ENCODE data around the gene E4F1.

Gene E4F1

DNA sequence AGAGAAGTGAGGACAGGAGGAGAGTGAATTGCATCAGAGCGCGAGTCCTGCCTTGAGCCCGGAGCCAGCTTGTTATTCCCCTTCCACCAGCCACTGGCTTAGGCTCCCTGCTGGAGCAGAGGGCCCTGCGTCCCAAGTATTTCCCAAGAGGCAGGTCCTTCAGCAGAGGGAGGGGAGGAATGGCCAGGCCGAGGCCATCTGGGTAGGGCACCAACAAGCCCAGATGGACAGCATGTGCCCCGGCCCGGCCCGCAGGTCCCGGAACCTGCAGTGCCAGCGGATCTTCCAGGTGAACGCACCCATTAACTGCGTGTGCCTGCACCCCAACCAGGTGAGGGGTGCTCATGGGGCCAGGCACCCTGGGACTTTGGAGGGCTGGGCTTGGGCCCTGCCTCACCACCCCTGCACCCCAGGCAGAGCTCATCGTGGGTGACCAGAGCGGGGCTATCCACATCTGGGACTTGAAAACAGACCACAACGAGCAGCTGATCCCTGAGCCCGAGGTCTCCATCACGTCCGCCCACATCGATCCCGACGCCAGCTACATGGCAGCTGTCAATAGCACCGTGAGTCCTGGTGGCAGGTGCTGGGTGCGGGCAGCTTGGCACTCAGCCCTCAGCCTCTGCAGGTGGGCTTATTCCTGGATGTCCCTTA, 16.5 kb upstream of the E4F1 start:
- no peak for DNase-seq

GRCh38 chr16:2207872-2208271, 15.5 kb upstream of the E4F1 start:
- no peak for DNase-seq

GRCh38 chr16:2208308-2208707, 15.1 kb upstream of the E4F1 start:
- no peak for DNase-seq

DNA sequence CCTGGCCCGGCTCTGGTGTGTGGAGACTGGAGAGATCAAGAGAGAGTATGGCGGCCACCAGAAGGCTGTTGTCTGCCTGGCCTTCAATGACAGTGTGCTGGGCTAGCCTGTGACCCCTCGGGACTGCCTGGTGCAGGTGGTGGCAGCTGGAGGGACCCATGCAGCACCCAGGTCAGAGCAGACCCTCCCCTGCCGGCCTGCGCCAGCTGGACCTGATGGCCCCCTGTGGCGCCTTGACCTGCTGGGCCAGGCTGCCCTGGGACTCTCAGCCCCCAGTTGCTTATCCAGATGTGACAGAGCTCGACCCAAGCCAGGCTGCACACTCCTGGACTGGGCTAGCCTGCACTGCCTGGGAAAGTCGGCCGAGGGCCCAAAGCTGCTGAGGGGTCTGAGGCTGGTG, 14.6 kb upstream of the E4F1 start:
- no peak for DNase-seq

GRCh38 chr16:2209258-2210008, 14.0 kb upstream of the E4F1 start:
- DNase-seq, result no peak

DNA sequence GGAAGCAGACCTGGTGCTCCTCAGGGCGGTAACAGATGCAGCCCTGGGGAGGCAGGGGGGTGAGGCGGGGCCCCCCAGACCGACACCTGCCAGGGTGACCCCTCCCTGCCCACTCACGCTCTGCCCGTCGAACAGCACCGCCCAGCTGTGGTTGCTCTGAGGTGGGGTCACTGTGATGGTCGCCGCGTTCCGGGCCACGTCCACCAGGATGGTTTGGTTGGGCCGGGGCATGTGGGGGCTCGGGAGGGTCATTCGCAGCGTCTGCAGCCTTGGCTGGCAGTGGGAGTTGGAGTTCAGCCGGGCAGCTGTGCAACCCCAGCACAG, 13.4 kb upstream of the E4F1 start:
- DNase-seq, result no peak

- no peak for DNase-seq
Observed at GRCh38 chr16:2210386-2211365, 12.7 kb upstream of the E4F1 start, which contains the start of gene BRICD5. TSS of gene BRICD5 (minus strand) at chr16:2210863. CDS start at chr16:2210833, 30 bp downstream.

DNA sequence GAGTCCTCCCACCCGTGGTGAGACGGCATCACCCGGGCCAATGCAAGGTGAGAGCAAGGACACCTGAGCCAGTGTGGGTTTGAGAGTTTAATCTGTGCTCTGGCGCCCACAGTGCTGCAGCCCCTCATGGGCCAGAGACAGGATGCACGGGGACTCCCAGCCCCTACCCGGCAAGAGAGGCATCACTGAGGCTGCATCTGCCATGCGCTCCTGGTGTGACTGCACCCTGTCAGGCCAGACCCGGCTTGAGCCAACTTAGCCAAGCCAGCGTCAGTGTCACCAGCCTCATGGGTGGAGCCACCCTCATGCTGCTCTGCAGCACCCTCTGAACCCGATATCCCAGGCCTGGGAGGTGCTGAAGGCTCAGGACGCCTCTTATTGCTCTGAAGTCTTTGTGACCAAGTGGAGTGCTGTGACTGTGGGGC, 11.5 kb upstream of the E4F1 start:
- DNase-seq, result no peak

DNA sequence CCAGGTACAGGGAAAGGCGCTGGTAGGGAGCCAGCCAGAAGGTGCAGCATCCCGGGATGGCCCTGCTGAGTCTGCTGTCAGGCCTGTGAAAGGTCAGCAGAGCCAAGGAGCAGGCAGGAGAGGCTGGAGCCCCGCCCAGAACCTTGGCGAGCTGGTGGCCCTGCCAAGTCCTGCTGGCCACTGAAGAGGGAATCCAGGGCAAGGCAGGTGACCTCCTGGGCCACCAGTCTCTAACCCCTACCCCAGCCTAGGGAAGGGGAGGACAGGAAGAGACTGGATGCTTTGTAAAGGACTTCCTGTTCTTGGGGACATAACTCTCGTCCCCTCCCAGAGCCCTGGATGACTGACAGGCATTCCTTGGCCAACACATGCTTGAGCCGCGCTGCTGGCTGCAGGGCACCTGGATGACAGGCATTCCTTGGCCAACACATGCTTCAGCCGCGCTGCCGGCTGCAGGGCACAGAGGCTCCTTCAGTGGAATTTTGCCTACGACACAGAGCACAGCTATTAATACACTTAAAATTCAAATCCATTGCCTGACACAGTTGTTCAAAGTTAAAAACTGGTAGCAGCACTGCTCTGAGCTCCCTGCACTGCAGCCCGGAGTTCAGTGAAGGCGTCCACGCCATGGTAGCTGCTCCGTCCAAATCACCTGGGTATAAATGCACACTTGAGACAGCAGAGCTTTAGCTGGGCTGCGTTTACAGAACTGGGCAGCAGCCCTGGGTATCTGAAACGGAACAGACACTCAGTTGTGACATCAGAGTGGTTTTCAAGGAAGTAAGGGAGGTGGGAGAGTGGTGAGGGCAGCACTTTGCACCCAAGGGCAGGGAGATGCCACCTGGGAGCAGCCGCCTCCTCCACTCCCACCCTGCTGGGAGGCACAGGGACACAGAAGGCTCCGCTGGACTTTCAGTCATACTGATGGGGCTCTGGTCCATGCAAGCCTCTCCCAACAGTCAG, 10.7 kb upstream of the E4F1 start:
- DNase-seq, result no peak

DNA sequence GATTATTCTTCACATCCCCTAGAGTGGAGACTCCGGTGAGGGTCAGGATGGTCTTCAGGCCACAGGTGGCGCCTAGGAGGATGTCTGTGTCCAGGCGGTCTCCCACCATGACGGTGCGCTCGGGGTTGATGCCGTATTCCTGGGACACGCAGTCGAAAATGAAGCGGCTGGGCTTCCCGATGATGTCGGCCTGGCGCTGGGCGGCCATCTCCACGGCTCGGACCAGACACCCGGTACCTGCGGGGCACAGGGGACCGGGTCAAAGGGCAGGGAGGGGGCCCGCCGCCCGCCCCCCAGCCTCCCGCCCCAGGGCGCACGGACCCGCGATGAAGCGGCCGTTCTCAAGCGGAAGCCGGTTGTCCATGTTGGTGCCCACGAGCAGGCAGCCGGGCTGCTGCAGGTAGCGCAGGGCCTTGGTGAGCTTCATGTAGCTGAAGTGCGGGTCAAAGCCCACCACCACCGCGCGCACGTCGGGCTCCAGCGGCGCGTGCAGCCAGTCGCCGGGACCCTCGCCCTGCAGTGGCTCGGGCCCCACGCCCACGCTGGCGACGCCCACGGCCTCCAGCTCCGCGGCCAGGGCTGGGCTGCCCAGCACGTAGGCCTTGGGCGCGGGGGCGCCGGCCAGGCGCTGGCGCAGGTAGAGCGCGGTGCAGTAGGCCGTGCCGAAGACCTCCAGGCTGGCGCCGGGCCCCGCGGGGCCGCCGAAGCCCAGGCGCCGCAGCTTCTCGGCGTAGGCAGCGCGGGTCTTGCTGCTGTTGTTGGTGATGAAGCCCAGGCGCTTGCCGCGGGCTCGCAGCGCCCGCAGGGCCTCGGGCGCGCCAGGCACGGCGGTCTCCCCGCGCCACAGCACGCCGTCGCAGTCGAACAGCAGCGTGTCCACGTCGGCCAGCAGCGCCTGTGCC, 9.3 kb upstream of the E4F1 start:
- no peak for DNase-seq

DNA sequence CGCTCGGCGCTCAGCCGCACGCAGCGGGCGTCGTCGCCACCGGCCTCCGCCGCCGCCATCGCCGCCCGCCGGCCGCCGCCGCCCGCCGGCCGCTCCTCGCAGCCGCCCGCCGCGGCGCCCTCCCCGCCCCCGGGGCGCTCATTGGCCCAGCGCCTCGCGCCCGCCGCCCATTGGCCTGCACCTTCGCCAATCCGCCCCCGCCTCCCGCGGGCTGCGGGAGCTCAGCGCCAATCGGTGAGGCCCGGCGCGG, 8.7 kb upstream of the E4F1 start, which contains the start of gene PGP:
Gene PGP, minus strand, starts transcription at position 122 of the 250 bp plus-strand sequence. Its CDS starts 63 bp downstream, at position 59.
- DNase-seq, result no peak

GRCh38 chr16:2216330-2216729, 7.1 kb upstream of the E4F1 start:
- no peak for DNase-seq

DNA sequence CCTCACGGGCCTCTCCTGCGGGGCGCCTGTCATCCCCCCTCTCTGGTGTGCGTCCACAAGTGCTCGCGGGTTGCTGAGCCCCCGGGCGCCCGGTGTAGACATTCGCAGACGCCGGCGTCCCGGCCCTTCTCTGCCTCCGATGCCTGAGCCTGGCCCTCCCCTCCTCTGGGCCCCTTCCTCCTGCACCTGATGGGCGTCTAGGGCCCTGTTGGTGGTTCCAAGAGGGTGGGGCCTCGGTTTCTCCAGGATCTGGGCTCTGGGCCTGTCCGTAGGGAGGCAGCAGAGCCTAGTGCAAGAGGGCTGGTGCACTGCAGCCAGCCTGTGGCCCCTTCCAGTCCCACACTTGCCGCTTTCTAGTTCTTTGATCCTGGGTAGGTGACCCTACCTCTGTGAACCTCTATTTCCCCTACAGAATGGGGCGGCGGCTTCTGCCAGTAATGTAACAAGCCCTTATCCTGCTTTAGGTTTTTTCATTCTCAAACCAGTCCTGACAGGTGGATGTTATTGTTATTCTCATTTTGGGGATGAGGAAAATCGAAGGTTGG, 623 bp downstream of the E4F1 start:
- peak; percentile 19 for DNase-seq

- no peak for DNase-seq
Observed at GRCh38 chr16:2226245-2226793, 2.9 kb downstream of the E4F1 start.

DNA sequence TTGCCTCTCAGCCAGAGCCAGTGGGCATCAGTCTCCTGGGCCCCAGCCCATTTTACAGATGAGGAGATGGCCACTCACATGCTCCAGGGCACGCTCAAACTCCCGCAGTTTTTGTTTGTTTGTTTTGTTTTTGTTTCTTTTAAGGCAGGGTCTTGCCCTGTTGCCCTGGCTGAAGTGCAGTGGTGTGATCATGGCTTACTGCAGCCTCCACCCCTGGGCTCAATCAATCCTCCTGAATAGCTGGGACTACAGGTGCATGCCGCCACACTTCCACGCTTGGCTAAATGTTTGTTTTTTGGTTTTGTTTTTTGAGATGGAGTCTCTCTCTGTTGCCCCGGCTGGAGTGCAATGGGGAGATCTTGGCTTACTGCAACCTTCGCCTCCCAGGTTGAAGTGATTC, 3.5 kb downstream of the E4F1 start:
- DNase-seq, result no peak

DNA sequence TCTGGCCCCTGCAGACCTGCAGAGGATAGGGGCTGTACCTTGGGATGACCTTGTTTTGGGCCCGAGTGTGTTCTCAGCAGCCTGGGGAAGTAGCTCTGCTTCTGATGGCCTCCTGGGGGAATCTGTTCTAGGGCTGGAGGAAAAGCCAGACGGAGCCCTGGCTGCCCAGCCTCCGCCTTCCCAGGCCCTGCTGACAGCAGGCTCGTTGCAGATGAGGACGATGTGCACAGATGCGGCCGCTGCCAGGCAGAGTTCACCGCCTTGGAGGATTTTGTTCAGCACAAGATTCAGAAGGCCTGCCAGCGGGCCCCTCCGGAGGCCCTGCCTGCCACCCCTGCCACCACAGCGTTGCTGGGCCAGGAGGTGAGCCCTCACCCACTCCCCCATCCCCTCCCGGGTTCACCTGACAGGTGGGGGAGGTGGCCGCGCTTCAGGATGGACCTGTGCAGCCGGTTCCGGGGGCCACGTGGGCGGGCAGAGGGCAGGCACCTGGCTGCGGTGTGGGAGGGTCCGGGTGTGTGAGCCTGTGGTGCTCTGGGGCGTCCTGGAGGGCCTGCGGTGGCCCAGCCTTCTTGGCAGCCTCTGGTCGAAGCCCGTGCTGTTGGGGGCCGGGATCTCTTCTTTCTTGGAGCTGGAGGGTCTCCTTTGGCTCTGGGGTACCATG, 4.9 kb downstream of the E4F1 start:
- no peak for DNase-seq

DNA sequence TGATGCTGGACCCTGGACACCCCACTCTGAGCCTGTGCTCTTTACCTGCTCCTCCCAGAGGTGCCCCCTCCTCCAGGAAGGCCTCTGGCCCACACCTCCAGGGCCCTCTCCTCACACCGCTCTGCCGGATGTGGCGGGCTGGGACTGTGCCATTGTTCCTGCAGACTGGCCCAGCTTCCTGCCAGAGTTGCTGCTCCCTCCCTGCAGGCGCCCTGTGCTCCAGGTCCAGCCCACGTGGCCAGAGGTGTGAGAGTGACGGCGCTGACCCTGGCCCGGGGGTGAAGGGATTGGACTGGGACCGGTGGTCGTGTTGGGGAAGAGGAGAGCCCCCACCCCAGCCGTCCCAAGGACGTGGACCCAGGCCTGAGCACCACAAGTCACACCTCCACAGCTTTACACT, 5.7 kb downstream of the E4F1 start:
- DNase-seq, result no peak

- no peak for DNase-seq
Observed at GRCh38 chr16:2229632-2230250, 6.3 kb downstream of the E4F1 start.

DNA sequence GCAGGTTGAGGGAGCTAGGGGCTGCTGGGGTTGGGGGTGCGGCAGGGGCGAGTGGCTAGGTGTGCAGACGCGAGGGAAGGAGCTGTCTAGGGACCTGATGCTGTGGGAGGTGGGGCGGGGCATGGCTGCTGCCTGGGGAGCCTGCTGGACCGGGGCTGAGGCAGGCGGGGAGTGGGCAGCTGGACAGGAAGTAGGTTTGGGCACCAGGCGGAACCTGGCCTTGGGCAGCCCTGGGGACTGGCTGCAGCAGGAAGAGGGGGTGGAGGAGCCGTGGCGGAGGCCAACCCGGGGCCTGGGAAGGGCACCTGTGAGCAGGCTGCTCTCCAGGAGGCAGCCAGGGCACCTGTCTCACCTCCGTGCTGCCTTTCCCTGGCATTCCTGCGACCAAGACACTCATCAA, 7.0 kb downstream of the E4F1 start:
- DNase-seq, result no peak
